Spleen (tissue), 11 donors: ENCODE data around the gene CRYL1. TPM values are rescaled to one million over a fixed set of nuclear protein-coding genes. Genes with fewer than 3 reads are reported as not detected.

Experiments used
- DNase-seq: peaks from one replicate; pipeline ENCODE4 v3.0.0-alpha.2; 2020
- H3K27ac ChIP-seq, 8 donors: fragments of 200-600 bp; sonication (generic) in 7 of 8; 1 replicate in 4 of 8; 2 replicates in 4 of 8; pipeline versions ENCODE4 v1.5.0 to v1.8.0; 2016 to 2021; ENCODE audit warnings: inconsistent platforms in 4 of 8, mild to moderate bottlenecking in 4 of 8, moderate library complexity in 1 of 8
- H3K27me3 ChIP-seq, 7 donors: fragments of 200-600 bp; sonication (generic) in 6 of 7; replicated peaks in 1 of 7; 1 replicate in 4 of 7; 2 replicates in 3 of 7; pipeline versions ENCODE4 v1.5.0 to v1.8.0; 2016 to 2021; ENCODE audit warnings: inconsistent platforms in 3 of 7, mild to moderate bottlenecking in 1 of 7
- H3K36me3 ChIP-seq, 6 donors: fragments of 200-600 bp; sonication (generic) in 5 of 6; 1 replicate in 4 of 6; 2 replicates in 2 of 6; pipeline versions ENCODE4 v1.5.0 to v1.8.0; 2016 to 2021; ENCODE audit warnings: inconsistent platforms in 2 of 6
- H3K4me1 ChIP-seq, 6 donors: fragments of 200-600 bp; sonication (generic) in 5 of 6; 1 replicate in 3 of 6; 2 replicates in 3 of 6; pipeline versions ENCODE4 v1.5.0 to v1.8.0; 2016 to 2021; ENCODE audit warnings: inconsistent platforms in 3 of 6
- H3K4me3 ChIP-seq, 8 donors: fragments of 200-600 bp; sonication (generic) in 7 of 8; 1 replicate in 4 of 8; 2 replicates in 4 of 8; pipeline versions ENCODE4 v1.5.0 to v1.8.0; 2016 to 2021; ENCODE audit warnings: inconsistent platforms in 4 of 8, mild to moderate bottlenecking in 4 of 8, moderate library complexity in 2 of 8
- H3K9me3 ChIP-seq, 8 donors: fragments of 200-600 bp; sonication (generic) in 7 of 8; 1 replicate in 4 of 8; 2 replicates in 4 of 8; pipeline versions ENCODE4 v1.5.0 to v1.8.0; 2016 to 2021; ENCODE audit warnings: inconsistent platforms in 4 of 8
- CTCF ChIP-seq, 11 experiments: fragments of 200-600 bp in 7 of 11; fragments of 450-650 bp in 4 of 11; sonication (generic) in 4 of 11; IDR thresholded peaks in 8 of 11; conservative IDR thresholded peaks in 3 of 11; 1 replicate in 7 of 11; 2 replicates in 4 of 11; pipeline versions ENCODE4 v1.4.0 to v1.8.0; 2016 to 2021; ENCODE audit warnings: antibody characterized with exemption in 11 of 11, inconsistent platforms in 4 of 11, mild to moderate bottlenecking in 1 of 11
- POLR2A ChIP-seq, 3 donors: fragments of 450-650 bp; IDR thresholded peaks; one replicate each; pipeline ENCODE4 v1.5.1; 2017; ENCODE audit warnings: antibody characterized with exemption in 3 of 3, mild to moderate bottlenecking in 1 of 3
- POLR2AphosphoS5 ChIP-seq, 3 donors: sonication (generic); formaldehyde crosslinking; IDR thresholded peaks; one replicate each; pipeline ENCODE4 v1.5.1; 2017; ENCODE audit warnings: antibody characterized with exemption in 3 of 3
- WGBS, 5 donors: extraction: QIAGEN DNeasy Blood & Tissue Kit in 3 of 5; methylation state at CpG; one replicate each; pipeline versions ENCODE4 v1.1.5 to v1.1.7; 2013 to 2018; 5-methylcytosine and 5-hydroxymethylcytosine counted together
- intact Hi-C: fragments of 100-400 bp; cut with DNase I; formaldehyde crosslinking; loops from one replicate; pipeline ENCODE4 v1.15.0; 2023; ENCODE audit warnings: low total_unique reads
- polyA plus RNA-seq, 3 donors: library from polyadenylated mRNA; stranded (reverse); fragments of 200-250 nt; gene quantifications; one replicate each; pipeline ENCODE4 v1.2.1, GENCODE V29; 2013
- total RNA-seq, 7 donors: library from RNA; depleted of rRNA in 3 of 7; stranded (reverse); fragments of >200 nt in 3 of 7; fragmentation: NEBNext Ultra II Directional in 4 of 7; extraction: Animal tissue kit (Norgen Biotek cat#: 25700) in 4 of 7; gene quantifications; one replicate each; pipeline versions ENCODE4 v1.1.0 to v1.2.1, GENCODE V29; 2016 to 2021
- donor health status: healthy with polysubstance abuse.
- donor health status: DM: no; HTN: no; CAD: no; lungs with moderate emphysema.
- donor health status: DM: no; HTN: no; CAD: no.
- donor health status: Bipolar disorder and iron deficiency.
- donor health status: healthy.
- donor health status: DM: no; HTN: no; CAD: no.
- donor health status: DM: yes; HTN: yes; CAD: no.

The CRYL1 gene
- total and polyA plus RNA-seq, 10 donors = 13.5 to 46.5 (median 29.0) TPM

- Histone ChIP-seq H3K27ac (peak overlapping the region; percentile 67 to 93 (median 91)), H3K4me1 (peaks cover 0 to 21% (median 17%) of the 10 kb centered on the region in 6 donors), H3K27me3 (no peaks in the 10 kb centered on the region), H3K36me3 (no peaks in the 10 kb centered on the region), H3K4me3 (peak overlapping the region; percentile 70 to 96 (median 86)), H3K9me3 (peaks cover 0 to 16% (median 12%) of the 10 kb centered on the region in 8 donors)
- TF ChIP-seq POLR2AphosphoS5 (IDR thresholded peaks at IDR 0.05) (no peak), POLR2A (IDR thresholded peaks at IDR 0.05) (no peak), CTCF (IDR thresholded peaks at IDR 0.05 in 8 of 11, conservative IDR thresholded peaks at IDR 0.05 in 3 of 11) (no peak)
- peak; percentile 77 for DNase-seq
- WGBS, 5 donors = 3 to 5% (median 4%) methylated on average over 20 to 21 of the region's 21 CpGs
- intact Hi-C loops = loop anchor here (5.0 kb wide), 1 partner anchor 39 kb away; the partner anchor contains the start of gene CRYL1
Observed at GRCh38 chr13:20566468-20566897, 40.8 kb upstream of the CRYL1 start.

GRCh38 chr13:20565115-20565736 lies 39.6 kb upstream of the CRYL1 start:
- H3K4me1 ChIP-seq = peaks cover 0 to 21% (median 18%) of the 10 kb centered on the region in 6 donors
- DNase-seq = no peak
- intact Hi-C loops = loop anchor here (5.0 kb wide), 1 partner anchor 38 kb away; the partner anchor contains the start of gene CRYL1
- no peak overlapping the region for H3K27ac ChIP-seq
- no peak overlapping the region for H3K4me3 ChIP-seq
- TF ChIP-seq POLR2AphosphoS5 (IDR thresholded peaks at IDR 0.05) = no peak
- no peak for TF ChIP-seq CTCF (IDR thresholded peaks at IDR 0.05 in 8 of 11, conservative IDR thresholded peaks at IDR 0.05 in 3 of 11)
- no peak for TF ChIP-seq POLR2A (IDR thresholded peaks at IDR 0.05)
- H3K9me3 ChIP-seq = peaks cover 0 to 16% (median 12%) of the 10 kb centered on the region in 8 donors
- WGBS, 5 donors = 89 to 98% (median 94%) methylated on average over 11 of the region's 11 CpGs
- no peaks in the 10 kb centered on the region for H3K27me3 ChIP-seq
- no peaks in the 10 kb centered on the region for H3K36me3 ChIP-seq

DNA sequence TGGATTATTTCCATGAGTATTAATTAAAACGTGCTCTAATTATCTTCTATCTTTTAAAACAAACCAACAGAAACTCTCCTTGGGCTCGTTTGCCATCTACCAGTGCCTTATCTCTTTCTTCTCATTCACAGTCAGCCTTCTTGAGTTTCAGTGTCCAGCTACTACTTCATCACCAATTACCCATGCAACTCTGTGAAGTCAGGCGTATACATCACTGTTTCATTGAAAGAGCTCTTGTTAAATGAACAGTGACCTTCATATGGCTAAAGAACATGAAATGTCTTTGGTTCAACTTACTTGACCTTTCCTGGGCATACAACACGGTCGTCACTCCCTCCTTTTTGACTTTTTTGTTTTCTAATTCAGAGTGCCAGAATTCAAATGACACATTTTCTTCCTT lies 36.1 kb upstream of the CRYL1 start:
- WGBS, 5 donors = 60 to 74% (median 71%) methylated on average over 5 of the region's 5 CpGs
- DNase-seq = no peak
- Histone ChIP-seq H3K27me3 (no peaks in the 10 kb centered on the region), H3K4me1 (peaks cover 0 to 11% (median 6%) of the 10 kb centered on the region in 6 donors), H3K4me3 (no peak overlapping the region), H3K36me3 (no peaks in the 10 kb centered on the region), H3K9me3 (peaks cover 0 to 16% (median 12%) of the 10 kb centered on the region in 8 donors), H3K27ac (no peak overlapping the region)
- intact Hi-C loops = no loop called here
- no peak for TF ChIP-seq POLR2A (IDR thresholded peaks at IDR 0.05)
- no peak for TF ChIP-seq CTCF (IDR thresholded peaks at IDR 0.05 in 8 of 11, conservative IDR thresholded peaks at IDR 0.05 in 3 of 11)
- no peak for TF ChIP-seq POLR2AphosphoS5 (IDR thresholded peaks at IDR 0.05)

DNA sequence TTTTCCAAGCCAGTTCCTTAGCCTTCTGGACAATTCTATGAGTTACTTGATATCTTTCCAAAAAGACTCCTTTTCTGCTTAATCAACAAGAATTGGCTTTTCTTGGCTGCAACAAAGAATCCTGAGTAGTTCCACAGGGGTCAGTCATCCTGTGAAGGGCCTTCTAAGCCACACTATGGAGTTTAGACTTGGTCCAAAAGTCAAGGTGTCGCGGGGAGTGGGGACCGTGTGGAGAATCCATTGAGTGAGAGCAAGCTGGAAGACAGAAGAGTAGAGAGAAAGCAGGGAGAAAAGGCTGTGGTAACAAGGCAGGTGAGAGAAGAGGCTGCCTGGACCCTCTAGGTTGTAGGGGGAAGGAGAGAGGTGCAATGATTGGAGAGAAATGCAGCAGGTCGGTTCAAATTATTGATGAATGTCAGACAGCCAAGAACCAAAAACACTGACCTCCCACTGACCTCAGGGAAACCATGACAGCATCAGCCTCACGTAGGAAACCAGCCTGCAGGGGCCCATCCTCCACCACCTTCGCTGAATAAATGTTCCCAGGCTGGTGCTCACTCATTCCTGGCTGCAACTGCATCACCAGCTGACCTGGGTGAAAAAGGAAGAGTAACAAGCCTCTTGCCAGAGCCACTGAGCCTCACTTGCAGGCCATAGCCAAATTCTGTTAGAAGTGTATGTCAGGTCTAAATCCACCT lies 34.2 kb upstream of the CRYL1 start:
- 82 to 87% (median 83%) methylated on average over 6 of the region's 6 CpGs for WGBS, 5 donors

More for the DNA sequence above, 34.2 kb upstream of the CRYL1 start:
- Histone ChIP-seq H3K4me1 (peaks cover 0 to 6% (median 0%) of the 10 kb centered on the region in 6 donors), H3K27ac (peak overlapping the region in 3 of 8 donors; percentile 32 to 56 (median 45)), H3K27me3 (no peaks in the 10 kb centered on the region), H3K36me3 (no peaks in the 10 kb centered on the region), H3K9me3 (peaks cover 0 to 7% (median 2%) of the 10 kb centered on the region in 8 donors), H3K4me3 (no peak overlapping the region)
- TF ChIP-seq CTCF (IDR thresholded peaks at IDR 0.05 in 8 of 11, conservative IDR thresholded peaks at IDR 0.05 in 3 of 11) (no peak), POLR2AphosphoS5 (IDR thresholded peaks at IDR 0.05) (no peak), POLR2A (IDR thresholded peaks at IDR 0.05) (no peak)
- no peak for DNase-seq
- intact Hi-C loops = no loop called here
